Fibroblast of villous mesenchyme (primary cell): ENCODE results near the gene PRRC2A. TPM values are rescaled to one million over a fixed set of nuclear protein-coding genes. Genes with fewer than 3 reads are reported as not detected.
A peak's percentile ranks its signal among the peaks of the same experiment; 100 is the strongest.

Source experiments
- DNase-seq: peaks from one replicate; pipeline ENCODE4 v3.0.0-alpha.2; 2010; ENCODE audit warnings: low read depth
- H3K4me3 ChIP-seq: 2 replicates; pipeline ENCODE4 v1.5.1; 2011; ENCODE audit warnings: low read depth, mild to moderate bottlenecking, low read length
- total RNA-seq: library from RNA; depleted of rRNA; stranded (reverse); fragments of >200 nt; gene quantifications from 2 replicates; pipeline ENCODE4 v1.2.3, GENCODE V29; 2012
- TF ChIP-seq, protein P1 (sequence below): IDR thresholded peaks from 2 replicates; pipeline ENCODE4 v1.5.1; 2012; ENCODE audit warnings: low read depth, mild to moderate bottlenecking, low read length; ENCODE audit not compliant: insufficient read depth

PRRC2A gene
- total RNA-seq, 1 donor: 84.2 TPM

DNA sequence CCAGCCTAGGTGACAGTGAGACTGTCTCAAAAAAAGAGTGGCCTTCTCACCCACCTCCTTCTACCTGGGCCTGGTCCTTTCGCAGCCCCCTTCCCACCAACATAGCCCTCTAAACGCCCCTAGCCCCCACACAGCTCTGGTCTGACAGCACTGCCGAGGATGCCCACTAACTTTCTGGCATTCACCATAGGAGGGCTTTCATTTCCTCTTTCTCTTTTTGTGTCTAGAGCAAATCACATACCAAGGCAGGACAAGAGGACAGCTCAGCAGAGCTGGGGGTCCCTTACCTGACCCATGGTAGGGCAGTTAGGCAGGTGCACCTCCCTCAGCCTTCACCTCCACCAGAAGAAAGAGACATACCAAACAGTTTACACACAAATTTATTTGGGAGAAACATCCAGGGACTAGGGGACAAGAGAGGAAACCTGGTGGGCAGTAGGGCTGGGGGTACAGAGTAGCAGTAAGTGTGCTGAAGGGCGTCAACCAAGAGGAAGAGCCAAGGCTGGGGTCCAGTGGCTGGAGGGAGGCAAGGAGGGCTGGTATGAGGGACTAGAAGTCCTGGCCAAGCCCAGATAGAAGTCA is 55.9 kb downstream of the PRRC2A start:
- no peak for DNase-seq
- TF ChIP-seq, protein P1, sequence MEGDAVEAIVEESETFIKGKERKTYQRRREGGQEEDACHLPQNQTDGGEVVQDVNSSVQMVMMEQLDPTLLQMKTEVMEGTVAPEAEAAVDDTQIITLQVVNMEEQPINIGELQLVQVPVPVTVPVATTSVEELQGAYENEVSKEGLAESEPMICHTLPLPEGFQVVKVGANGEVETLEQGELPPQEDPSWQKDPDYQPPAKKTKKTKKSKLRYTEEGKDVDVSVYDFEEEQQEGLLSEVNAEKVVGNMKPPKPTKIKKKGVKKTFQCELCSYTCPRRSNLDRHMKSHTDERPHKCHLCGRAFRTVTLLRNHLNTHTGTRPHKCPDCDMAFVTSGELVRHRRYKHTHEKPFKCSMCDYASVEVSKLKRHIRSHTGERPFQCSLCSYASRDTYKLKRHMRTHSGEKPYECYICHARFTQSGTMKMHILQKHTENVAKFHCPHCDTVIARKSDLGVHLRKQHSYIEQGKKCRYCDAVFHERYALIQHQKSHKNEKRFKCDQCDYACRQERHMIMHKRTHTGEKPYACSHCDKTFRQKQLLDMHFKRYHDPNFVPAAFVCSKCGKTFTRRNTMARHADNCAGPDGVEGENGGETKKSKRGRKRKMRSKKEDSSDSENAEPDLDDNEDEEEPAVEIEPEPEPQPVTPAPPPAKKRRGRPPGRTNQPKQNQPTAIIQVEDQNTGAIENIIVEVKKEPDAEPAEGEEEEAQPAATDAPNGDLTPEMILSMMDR: no peak
- H3K4me3 ChIP-seq: no peak overlapping the region

DNA sequence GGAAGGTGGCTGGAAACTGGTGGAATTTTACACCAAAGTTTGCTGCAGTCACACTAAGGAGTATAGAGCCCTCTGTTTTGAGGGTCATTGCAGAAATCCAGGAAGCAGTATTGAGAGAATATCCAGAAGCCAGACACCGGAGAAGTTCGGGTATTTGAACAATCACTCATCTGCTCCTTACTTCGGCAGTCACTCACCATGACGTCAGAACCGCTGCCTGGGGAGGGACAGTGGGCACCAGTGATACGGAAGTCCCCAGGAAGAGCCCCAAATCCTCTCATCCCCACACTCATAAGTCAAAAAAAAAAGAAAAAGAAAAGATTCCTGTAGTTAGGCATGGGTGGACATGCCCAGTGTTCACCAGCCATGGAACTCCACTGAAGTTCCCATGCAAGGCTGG is 56.4 kb downstream of the PRRC2A start:
- TF ChIP-seq, protein P1: no peak
- DNase-seq: no peak
- no peak overlapping the region for H3K4me3 ChIP-seq

DNA sequence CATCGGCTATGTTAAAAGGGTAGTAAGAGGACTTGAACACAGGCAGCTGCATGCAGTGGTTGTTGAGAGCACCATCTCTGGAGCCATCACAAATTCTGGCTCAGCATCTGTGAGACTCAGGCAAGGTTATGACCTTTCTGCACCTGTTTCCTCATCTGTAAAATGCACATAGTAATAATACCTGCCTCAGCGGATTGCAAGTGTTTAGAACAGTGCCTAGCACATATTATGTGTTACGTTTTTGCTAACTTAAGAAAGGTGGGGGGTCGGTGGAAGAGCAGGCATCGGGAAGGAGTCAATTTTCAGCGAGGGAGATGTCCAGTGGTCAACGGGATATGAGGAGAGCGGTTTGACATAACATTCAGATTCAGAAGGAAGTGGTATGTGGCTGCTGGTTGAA is 57.4 kb downstream of the PRRC2A start:
- TF ChIP-seq, protein P1: no peak
- DNase-seq: no peak
- H3K4me3 ChIP-seq: no peak overlapping the region

GRCh38 chr6:31680226-31681134 is 60.0 kb downstream of the PRRC2A start, which contains the start of gene LY6G5C:
LY6G5C (minus strand) TSS chr6:31681067; CDS start chr6:31680373, 694 bp downstream.
- peak; percentile 92 for DNase-seq
- peak within 1 kb of the TSS; percentile 62 for H3K4me3 ChIP-seq
- TF ChIP-seq, protein P1: peak; percentile 60

DNA sequence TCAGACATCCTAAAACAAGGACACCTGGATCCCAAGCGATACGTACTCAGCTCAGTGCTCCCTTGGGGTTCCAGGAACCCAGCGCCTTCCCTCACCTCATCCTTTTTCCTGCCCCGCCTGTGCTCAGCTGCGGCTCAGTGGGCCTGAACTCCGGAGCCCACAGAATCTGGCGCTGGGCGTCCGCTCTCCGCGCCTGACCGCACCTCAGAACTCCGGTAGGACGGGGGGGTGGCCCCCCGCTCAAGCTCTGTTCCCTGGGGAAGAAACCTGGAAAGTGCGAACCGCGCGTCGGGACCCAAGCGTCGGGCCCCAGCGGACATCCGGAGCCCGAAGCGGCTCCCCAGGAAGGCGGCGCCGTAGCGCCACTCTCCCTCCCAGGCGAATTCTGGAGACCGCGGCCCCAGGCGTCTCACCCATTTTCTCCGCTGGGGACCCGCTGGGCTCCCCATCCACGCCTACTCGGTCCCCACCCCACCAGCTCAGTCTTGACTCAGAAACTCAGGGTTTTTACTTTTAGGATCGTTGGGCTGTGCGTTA is 60.7 kb downstream of the PRRC2A start:
- H3K4me3 ChIP-seq: peak overlapping the region; percentile 62
- TF ChIP-seq, protein P1: no peak
- DNase-seq: peak; percentile 45

DNA sequence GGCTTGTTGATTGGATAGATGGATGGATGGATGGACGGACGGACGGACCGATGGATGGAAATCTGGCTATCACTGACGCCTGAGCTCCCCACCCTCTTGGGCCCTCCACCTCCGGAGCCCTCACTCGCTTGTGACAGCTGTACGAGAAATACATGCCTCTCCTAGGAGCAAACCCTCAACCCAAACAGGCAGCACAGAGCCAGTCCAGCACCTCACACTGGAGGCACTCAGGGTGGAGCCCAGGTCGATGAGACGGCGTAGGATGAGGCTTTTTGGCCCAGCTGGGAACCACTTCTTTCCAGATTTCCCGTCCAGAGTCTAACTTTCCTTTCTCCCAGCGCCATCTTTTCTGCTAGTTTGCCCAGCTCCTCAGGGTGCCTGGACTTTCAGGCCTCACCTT is 63.1 kb downstream of the PRRC2A start:
- no peak overlapping the region for H3K4me3 ChIP-seq
- DNase-seq: no peak
- TF ChIP-seq, protein P1: no peak
